ENCODE results near the gene VEGFC.

Gene VEGFC, protein sequence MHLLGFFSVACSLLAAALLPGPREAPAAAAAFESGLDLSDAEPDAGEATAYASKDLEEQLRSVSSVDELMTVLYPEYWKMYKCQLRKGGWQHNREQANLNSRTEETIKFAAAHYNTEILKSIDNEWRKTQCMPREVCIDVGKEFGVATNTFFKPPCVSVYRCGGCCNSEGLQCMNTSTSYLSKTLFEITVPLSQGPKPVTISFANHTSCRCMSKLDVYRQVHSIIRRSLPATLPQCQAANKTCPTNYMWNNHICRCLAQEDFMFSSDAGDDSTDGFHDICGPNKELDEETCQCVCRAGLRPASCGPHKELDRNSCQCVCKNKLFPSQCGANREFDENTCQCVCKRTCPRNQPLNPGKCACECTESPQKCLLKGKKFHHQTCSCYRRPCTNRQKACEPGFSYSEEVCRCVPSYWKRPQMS

DNA sequence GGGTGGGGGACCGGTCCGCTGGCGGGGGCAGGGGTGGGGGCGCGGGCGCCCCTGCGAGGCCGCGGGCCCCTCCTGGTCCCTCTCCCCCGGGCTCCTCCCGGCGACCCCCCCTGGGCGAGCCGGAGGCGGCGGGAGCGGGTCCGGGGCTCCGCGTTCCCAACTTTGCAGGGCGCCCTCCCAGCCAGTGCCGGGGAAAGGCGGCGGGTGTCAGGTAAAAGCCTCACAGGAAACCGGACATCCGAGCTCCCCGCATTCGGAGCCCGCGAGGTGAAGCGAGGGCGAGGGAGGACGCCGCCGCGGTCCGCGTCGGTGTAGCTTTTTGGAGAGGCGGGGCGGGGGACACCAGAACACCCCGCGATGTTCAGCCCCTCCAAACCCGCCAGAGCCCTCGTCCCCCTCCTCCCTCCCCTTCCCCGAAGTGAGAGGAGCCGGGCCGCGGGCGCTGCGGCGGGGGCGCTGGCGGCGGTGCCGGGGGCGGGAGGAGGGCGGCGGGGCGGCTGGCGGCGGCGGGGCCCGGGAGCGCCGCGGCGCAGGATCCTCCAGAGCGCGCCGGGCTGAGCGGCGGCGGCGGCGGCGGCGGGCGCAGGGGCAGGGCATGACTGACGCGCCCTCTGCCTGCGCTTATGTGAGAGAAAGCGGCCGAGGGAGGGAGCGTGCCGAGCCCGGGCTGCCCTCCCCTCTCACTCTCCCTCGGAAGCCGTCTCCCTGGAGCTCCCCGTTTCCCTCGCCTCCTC, at the start of gene VEGFC:
VEGFC (minus strand) TSS at position 597 of the 734 bp plus-strand sequence. CDS start 611 bp downstream, outside the sequence.
- DNase-seq (ENCODE audit: low read depth, low spot score), result no peak

DNA sequence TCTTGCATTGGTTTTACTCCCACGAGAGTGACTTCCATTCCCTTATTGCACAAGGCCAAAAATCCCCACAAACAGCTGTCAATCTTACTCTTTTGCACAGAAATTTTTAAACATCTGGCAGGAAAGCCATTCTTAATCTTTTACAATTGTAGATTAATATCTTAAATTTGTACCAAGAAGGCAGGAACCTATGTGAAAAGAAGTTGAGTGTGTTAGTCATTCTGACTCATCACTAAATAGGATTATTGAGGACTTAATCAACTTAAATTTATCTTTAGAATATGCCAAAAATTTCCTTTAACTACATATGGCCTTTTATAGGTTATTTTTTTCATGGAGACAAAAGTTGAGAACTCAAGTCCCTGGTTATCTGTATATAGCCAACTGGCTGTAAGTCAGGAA, 49.0 kb upstream of the VEGFC start:
- no peak for DNase-seq (ENCODE audit: low read depth, low spot score)

DNA sequence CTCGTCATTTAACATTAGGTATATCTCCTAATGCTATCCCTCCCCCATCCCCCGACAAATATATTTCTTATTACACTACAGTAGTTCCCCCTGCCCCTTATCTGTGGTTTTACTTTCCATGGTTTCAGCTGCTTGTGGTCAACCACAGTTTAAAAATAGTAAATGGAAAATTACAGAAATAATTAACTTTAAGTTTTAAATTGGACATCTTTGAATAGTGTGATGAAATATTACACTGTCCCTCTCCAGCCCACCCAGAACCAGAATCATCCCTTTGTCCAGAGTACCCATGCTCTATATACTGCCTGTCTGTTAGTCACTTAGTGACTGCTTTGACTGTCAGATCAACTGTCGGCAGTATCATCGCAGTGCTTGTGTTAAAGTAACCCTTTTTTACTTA, 47.4 kb upstream of the VEGFC start:
- DNase-seq (ENCODE audit: low read depth, low spot score), result no peak

DNA sequence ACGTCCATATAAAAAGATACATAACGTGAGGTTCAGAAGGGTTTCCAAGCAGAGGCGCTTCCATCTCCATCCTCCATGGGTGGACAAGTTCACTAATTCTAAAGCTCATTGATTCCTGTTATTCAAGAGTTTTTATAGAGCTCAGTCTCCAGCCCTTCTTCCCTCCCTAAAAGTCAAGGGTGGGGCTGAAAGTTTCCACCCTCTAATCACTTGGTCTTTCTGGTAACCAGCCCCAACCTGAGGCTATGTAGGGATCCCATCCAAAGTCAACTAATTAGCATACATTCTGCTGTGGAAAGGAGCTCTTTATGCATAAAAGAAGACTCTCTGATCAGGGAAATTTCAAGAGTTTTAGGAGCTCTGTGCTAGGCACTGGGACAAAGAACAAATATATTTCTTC, 46.9 kb upstream of the VEGFC start:
- no peak for DNase-seq (ENCODE audit: low read depth, low spot score)

DNA sequence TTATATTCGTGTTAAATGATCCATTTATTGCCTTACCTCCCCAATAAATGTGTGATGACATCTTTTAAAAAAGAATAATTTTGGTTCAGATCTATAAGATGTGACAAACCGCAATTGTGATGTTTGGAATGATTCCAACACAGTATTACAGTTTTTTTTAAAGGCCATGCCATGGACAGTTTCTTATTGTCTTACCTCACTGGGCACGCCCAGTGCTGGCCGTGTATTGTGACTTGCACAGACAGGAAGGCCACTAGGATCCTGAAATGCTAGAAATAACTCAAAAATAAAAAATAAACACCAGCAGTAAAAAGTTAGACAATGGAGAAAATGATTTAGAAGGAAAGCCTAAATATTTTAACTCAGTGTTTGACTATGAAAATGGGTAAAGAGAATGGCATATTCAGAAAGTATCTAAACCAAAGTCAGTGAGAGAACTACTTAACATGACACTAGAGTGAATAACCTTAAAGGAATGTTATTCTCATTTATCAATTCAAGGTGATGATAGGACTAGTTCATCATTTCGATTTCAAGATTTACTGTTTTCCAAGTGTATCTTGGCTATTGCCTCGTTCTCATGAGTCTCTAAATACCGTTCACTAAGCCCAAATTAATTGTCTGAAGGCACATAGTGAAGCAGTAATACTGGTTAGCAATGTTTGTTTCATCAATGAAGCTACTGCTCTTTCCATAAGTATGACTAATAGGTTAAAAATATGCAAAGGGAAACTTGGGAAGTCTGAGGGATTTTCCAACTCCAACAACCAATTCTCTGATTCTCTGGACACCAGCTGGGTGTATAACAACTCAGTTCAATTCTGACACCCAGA, 46.1 kb upstream of the VEGFC start:
- no peak for DNase-seq (ENCODE audit: low read depth, low spot score)

DNA sequence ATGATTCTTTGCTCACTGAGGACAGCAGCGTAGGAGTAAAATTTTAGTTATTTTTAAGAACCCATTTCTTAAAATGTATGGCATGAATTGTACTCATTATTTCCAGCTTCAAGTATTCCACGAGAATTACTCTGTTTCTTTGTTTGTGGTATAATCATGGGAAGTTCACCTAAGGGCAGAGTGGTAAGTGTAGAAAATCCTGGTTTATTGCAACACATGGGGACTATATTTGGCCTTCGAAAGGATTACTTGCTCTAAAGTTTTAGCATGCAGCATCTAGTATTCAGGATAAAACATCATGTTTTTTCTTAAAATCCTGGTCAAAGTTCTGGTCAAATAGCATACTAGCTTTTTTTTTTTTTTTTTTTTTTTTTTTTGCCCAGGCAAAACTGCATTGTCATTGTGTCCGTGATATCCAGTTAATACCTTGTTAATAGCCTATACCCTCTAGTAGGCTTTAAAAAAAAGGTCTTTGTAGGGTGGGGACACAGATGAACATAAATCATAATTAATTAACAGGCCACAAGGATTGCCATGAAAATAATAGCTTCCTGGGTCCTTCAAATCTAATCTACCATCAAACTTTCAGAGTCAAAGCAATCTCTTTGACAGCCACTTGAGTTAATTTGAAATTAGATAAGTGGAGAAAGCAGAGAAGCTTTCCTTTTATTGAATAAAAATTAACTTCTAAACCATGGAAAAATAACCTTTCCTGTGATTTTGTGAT, 44.6 kb upstream of the VEGFC start:
- no peak for DNase-seq (ENCODE audit: low read depth, low spot score)

DNA sequence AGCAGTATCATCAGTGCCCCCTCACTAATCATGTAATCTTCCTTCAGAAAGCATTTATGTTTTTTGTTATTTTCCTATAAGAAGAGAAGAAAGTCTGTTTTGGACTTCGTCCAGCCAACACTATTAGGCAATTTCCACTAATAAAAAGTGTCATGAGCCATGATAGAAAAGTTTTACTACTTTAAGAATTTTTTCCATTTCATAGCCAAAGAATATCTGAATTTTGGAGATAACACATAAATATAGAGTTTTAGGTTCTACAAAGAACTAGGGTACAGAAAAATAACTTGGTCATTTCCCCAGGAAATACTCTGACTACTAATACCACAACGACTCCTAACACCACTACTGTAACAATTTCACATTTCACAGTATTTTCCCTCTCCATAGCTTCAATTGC, 41.8 kb upstream of the VEGFC start:
- DNase-seq (ENCODE audit: low read depth, low spot score), result no peak

DNA sequence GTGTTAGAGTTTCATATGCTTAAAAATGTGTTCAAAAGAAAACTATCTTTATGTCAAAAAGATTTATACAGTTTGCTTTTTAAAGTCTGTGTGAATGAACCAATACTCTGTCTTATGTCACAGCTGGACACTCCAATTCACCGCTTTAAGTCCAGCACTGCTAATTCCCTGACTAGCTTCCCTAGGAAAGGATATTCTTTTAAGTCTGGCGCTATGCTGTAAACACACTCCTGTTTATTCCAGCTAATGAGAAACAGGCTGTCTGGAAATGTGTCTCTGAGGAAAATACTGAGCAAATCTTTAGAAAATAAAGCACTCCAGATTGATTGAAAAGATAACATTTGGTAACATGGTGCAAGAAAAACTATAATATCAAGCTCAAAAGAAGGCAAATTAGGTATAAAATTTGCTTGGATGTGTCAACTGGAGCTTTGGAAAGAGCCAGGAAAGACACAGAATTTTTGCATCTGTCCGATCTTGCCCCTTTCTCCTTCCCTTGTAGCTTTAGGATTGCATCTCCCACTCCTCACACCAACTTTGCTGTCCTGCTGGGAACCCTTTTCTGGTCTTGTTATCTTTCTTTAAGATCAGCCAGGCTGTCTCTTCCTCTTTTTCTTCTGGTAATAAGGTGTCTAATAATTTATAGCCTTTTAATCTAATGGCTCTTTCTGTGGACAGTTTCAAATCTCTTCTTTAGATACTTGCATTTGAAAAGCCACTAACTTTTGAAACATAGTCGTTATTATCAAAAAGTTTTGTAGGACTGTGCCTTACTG, 40.9 kb upstream of the VEGFC start:
- no peak for DNase-seq (ENCODE audit: low read depth, low spot score)

DNA sequence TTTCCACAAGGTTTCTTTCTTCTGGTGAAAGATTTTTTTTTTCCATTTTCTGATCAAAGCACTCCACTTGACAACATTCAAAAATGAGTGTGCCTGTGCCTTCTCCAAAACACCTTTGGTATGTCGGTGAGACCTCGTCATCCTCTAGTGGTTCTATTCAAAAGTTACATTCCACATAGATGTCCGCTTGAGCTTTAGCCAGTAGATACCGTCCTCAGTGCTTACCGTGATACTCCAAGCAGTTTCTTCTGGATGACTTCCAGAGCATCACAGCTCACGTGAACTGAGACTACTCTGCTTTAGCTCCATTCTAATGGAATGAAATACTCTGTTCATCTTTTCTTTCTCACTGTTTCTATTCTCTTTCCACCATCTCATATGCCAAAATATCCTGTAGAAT, 38.2 kb upstream of the VEGFC start:
- DNase-seq (ENCODE audit: low read depth, low spot score), result no peak

DNA sequence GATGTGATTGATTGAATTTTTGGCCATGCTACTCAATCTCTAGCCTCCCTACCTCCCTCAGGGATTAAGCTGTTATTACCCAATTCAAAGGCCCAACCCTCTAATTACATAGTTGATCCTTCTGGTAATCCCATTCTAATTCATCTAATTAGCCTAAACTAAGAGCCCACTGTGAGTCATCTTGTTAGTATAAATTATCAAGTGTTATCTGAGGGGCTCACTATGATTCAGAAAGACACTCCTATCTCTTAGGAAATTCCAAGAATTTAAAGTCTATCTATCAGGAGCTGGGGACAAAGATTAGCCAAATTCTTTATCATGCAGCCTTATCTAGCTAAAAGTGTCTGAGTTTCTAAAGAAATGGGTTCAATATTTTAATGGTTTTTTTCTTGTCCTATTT, 32.9 kb upstream of the VEGFC start:
- no peak for DNase-seq (ENCODE audit: low read depth, low spot score)

DNA sequence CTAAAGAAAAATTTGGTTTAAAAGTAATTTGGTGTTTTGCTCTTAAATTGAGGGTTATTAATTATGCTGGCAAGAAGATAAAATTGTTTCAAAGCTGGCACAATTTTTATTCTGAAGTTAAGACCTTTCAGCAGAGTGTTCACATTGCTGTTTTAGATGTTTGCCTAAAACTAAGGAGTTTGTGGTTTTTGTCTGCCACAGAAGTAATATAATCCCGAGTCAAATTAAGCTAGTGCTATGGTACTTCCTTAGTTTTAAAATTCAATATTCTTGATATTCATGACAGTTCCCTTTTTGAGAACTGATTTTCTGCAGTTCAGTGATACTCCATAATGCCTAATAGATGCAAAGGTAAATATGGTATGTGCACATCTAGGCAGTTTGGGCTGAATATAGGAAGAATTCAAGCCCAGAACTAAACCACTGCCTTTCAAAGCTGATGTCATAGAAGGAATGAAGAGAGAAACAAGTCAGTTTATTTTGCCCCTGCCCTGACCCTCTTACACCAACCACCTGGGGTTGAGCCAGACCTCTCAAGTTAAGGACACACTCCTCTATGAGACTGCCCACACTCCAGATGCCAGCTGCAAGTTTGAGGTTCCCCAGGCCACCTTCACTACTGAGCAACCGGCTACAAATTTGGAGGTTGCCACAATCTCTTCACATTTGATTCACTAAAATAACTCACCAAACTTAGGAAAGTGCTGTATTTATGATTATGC, 32.1 kb upstream of the VEGFC start:
- no peak for DNase-seq (ENCODE audit: low read depth, low spot score)

DNA sequence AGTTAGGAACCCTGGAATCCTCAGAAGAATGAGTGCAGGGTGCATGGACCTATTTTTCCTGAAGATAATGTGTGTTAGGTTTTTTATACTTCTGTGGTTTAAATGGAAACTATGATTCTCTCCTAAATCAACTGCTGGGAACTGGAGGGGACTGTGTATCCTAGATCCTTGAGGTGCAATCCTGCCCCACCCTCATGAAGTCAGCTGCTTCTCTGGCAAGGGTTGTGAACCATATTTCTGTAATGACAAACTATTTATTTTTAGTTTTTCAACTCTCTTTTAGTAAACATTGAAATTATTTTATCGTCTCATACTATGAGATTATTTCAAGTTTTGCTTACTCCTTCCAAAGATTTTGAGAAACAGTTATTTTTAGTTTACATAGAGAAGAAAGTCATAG, 25.8 kb upstream of the VEGFC start:
- DNase-seq (ENCODE audit: low read depth, low spot score), result no peak

DNA sequence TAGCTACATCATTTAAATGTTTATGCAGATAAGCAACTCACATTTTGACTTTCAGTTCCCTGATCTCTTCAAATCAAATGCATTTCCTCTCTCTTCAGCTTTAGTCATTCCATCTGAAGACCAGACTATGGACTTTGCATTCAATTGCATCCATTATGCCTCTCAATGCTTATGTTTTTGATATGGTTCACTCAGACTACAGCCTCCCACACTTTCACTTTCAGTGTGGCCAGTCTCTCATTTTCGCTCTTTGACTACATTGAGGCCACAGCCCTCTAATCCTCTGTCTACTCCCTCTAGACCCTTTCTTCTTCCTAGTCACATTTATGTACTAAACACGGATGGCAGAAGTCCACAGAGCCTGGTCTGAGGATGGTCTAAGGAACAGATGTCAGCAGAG, 24.5 kb upstream of the VEGFC start:
- DNase-seq (ENCODE audit: low read depth, low spot score), result no peak

DNA sequence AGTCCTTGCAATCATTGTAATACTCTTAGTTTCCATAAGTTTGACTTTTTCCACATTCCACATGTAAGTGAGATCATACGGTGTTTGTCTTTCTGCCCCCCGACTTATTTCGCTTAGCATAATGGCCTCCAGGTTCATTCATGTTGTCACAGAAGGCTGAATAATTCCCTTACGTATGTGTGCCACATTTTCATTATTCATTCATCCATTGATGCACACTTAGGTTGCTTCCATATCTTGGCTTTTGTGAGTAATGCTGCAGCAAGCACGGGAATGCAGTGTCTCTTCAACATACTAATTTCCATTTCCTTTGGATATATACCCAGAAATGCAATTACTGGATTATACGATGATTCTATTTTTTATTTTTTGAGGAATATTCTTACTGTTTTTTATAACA, 22.0 kb upstream of the VEGFC start:
- DNase-seq (ENCODE audit: low read depth, low spot score), result no peak

DNA sequence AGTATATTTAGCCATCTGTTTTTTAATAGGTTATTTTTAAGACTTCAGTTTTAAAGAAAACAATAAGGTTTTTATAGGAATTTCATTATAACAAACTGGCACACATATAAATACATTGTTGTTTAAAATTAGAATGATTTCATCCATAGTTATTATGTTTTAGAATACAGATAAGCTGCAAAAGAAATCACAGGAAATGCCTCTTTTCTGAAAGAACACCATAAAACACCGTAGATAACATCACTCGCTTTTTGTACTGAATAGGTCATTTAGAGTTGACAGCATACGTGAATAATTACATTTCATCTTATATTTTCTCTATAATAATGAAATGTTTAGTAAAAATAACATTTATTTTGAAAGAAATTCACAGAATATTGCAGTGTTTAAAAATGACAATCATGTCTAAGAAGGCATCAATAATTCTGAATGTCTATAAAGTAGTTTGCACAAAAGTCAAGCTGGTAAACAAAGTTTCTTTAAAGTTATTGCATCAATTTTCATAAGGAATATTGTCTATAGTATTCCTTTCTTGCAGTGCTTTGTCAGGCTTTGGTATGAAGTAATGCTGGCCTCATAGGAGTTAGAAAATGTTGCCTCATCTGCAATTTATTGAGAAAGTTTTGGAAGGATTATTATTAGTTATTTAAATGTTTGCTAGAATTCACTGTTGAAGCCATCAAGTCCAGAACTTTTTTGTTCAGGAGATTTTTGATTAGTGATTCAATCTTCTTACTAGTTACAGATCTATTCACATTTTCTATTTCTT, 17.9 kb upstream of the VEGFC start:
- no peak for DNase-seq (ENCODE audit: low read depth, low spot score)

DNA sequence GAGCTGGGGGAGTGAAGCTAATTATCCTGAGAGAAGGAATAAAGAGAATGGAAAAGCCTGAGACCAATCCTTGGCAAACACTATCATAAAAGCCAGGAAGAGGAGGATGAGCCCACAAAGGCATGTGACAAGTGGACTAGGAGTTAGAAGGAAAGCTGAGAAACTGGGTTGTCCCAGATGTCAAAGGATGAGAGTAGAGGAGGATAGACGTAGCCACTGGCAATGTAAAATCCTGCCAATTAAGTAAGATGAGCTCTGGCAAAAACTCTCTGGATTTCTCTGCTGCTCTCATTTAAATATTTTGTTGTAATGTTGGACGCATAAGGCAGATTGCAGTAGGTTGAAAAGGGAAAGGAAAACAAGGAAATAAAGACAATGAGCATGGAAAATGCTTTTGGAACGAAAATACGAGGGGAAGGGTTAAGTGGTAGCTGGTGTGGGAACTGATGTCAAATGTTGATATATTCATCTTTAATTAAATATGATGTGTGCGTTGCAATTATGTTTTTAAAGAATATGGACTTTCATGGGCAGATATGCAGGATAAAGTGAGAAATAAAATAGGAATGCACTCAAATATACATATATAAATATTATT, 14.2 kb upstream of the VEGFC start:
- no peak for DNase-seq (ENCODE audit: low read depth, low spot score)

DNA sequence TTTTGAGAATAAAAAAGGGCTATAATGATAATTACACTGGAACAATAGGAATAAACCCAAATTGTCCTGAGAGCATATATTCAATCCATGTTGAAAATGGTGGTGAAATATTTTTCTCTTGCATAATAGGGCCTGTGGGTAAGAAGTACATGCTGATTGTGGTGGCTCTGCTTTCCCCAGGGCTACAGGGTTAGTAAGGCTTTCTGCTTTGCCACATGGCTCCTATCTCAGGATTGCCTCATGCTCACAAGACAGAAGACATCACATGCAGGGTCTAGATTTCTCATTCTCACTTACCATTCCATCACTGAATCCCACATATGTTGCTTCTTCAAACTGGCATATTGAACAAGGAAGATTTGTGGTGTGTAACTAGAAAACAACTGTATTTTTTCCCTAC, 12.4 kb upstream of the VEGFC start:
- DNase-seq (ENCODE audit: low read depth, low spot score), result no peak

DNA sequence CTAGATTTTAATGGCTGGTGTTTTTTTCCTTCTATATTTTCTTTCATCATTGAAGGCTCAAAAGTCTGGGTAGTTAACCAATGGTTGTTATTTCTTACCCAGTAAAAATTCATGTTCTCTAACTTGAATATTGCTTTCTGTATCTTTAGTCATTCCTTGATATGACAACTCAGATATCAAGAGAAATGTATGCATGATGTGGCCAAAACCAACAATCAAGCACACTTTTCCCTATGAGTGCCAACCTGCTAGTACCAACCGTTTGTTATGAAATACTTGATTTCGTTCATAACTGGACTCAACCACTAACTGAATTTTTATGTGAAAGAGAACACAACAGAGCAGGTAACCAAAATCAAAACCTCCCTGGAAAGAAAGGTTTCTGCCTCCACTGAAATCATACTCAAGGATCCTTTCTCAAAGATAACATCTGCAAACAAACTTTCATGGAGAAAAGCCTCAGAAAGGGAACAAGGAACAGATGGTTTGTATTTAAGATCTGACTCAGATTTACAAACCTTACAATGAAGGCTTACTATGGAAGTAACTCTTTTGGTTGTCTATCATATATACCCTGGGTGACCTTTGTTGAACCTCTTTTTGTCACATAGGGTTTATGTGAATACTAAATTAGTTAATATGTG, 8.3 kb upstream of the VEGFC start:
- DNase-seq (ENCODE audit: low read depth, low spot score), result no peak
